K562 (cell line): ENCODE results near the gene LBHD2. TPM values are rescaled to one million over a fixed set of nuclear protein-coding genes. Genes with fewer than 3 reads are reported as not detected.

ENCODE experiments used
- ATAC-seq: fragments of 200-7000 bp; cut with Tn5 transposase; 3 replicates; pipeline ENCODE4 v1.9.1; 2020; ENCODE audit warnings: moderate library complexity
- BruUV-seq: library from RNA; stranded (reverse); fragments of 400-500 nt; replicated peaks from 2 replicates; lab custom pipeline; 2021; lab: Mats Ljungman, UMichigan
- CTCF ChIA-PET: fragments of 300-600 bp; formaldehyde crosslinking; extraction: SDS; loops from one replicate; lab custom pipeline; 2021; ENCODE audit warnings: low intra/inter-chr PET ratio; lab: Yijun Ruan, JAX
- POLR2A ChIA-PET: fragments of 300-600, 350-650 bp; sonication (Branson Sonifier 250); formaldehyde crosslinking; extraction: SDS; loops from one replicate; lab custom pipeline; 2021; ENCODE audit warnings: antibody characterized with exemption, inconsistent platforms; lab: Yijun Ruan, JAX
- DNase-seq, 4 experiments: peaks; one replicate each; pipeline versions ENCODE4 v3.0.0 to v3.0.0-alpha.2; 2011 to 2018; ENCODE audit warnings: low spot score in 3 of 4, mixed read lengths in 3 of 4; ENCODE audit errors: extremely low read depth in 1 of 4
- FAIRE-seq: peaks from 2 replicates; lab custom pipeline; 2011; peaks lifted over from hg19 to GRCh38; lab: Jason Lieb, UNC
- H2AFZ ChIP-seq: 2 replicates; pipeline ENCODE4 v1.6.0; 2011; ENCODE audit warnings: low read depth, low read length, control low read depth, inconsistent platforms
- H3K27ac ChIP-seq: fragments of 200-600 bp; 3 replicates; pipeline ENCODE4 v1.8.0; 2011; ENCODE audit warnings: low read depth, mild to moderate bottlenecking, control low read depth, inconsistent platforms, low read length, moderate library complexity, mixed read lengths; ENCODE audit errors: extremely low read depth
- H3K27me3 ChIP-seq, 2 experiments: fragments of 300-600 bp in 1 of 2; 2 replicates in 1 of 2; 3 replicates in 1 of 2; pipeline versions ENCODE4 v1.6.0 to v1.8.0; 2011; ENCODE audit warnings: inconsistent platforms in 2 of 2, low read length in 2 of 2, mild to moderate bottlenecking in 1 of 2, mixed read lengths in 1 of 2, moderate library complexity in 1 of 2; ENCODE audit not compliant: control insufficient read depth in 2 of 2, insufficient read depth in 2 of 2
- H3K36me3 ChIP-seq: fragments of 300-600 bp; 3 replicates; pipeline ENCODE4 v1.8.0; 2011; ENCODE audit warnings: mild to moderate bottlenecking, low read length, inconsistent platforms; ENCODE audit not compliant: control insufficient read depth, insufficient read depth
- H3K4me1 ChIP-seq, 2 experiments: fragments of 200-600 bp in 1 of 2; replicated peaks in 1 of 2; 2 replicates in 1 of 2; 3 replicates in 1 of 2; pipeline versions ENCODE4 v1.5.1 to v1.8.0; 2011; ENCODE audit warnings: inconsistent platforms in 2 of 2, low read length in 2 of 2, mild to moderate bottlenecking in 1 of 2, mixed read lengths in 1 of 2, moderate library complexity in 1 of 2; ENCODE audit not compliant: control insufficient read depth in 2 of 2, insufficient read depth in 2 of 2
- H3K4me2 ChIP-seq: 2 replicates; pipeline ENCODE4 v1.6.1; 2011; ENCODE audit warnings: low read length, control low read depth, inconsistent platforms, mixed read lengths; ENCODE audit not compliant: insufficient read depth
- H3K4me3 ChIP-seq: fragments of 200-600 bp; sonication (generic), shearing (Covaris generic); 2 replicates; pipeline ENCODE4 v1.5.1; 2016; ENCODE audit warnings: control low read depth, inconsistent platforms
- H3K79me2 ChIP-seq: fragments of 200-600 bp; 3 replicates; pipeline ENCODE4 v1.8.0; 2011; ENCODE audit warnings: low read length, inconsistent platforms; ENCODE audit not compliant: control insufficient read depth, insufficient read depth
- H3K9ac ChIP-seq, 2 experiments: 2 replicates each; pipeline versions ENCODE4 v1.6.0 to v1.6.1; 2011; ENCODE audit warnings: low read depth in 2 of 2, low read length in 2 of 2, control low read depth in 1 of 2, inconsistent platforms in 1 of 2, mild to moderate bottlenecking in 1 of 2, mixed read lengths in 1 of 2; ENCODE audit not compliant: insufficient read depth in 1 of 2
- H3K9me1 ChIP-seq: one replicate; pipeline ENCODE4 v1.6.0; 2011; ENCODE audit warnings: inconsistent platforms, mild to moderate bottlenecking, low read length, moderate library complexity; ENCODE audit not compliant: control insufficient read depth, insufficient read depth
- H3K9me3 ChIP-seq: replicated peaks from 2 replicates; pipeline ENCODE4 v1.5.1; 2011; ENCODE audit warnings: low read depth, low read length, inconsistent platforms; ENCODE audit not compliant: control insufficient read depth, insufficient read depth
- H4K20me1 ChIP-seq: replicated peaks from 2 replicates; pipeline ENCODE4 v1.6.1; 2011; ENCODE audit warnings: low read length, inconsistent platforms, mixed read lengths; ENCODE audit not compliant: control insufficient read depth, insufficient read depth
- CTCF ChIP-seq, 3 experiments: IDR thresholded peaks in 2 of 3; conservative IDR thresholded peaks in 1 of 3; 2 replicates each; pipeline ENCODE4 v1.5.1; 2011 to 2012; ENCODE audit warnings: low read length in 3 of 3, mild to moderate bottlenecking in 3 of 3, control low read depth in 2 of 3, improper control_type of control experiment in 1 of 3, inconsistent platforms in 1 of 3, low read depth in 1 of 3, mixed read lengths in 1 of 3, moderate library complexity in 1 of 3; ENCODE audit not compliant: insufficient read depth in 2 of 3
- EHMT2 ChIP-seq: fragments of 450-650 bp; IDR thresholded peaks from 2 replicates; pipeline ENCODE4 v1.6.1; 2018; ENCODE audit warnings: antibody characterized with exemption
- KLF1 ChIP-seq: fragments of 450-650 bp; IDR thresholded peaks from 2 replicates; pipeline ENCODE4 v1.6.1; 2016; ENCODE audit warnings: missing genetic modification characterization, missing compliant biosample characterization
- MCM7 ChIP-seq, 2 experiments: fragments of 450-650 bp; IDR thresholded peaks; 2 replicates each; pipeline ENCODE4 v1.6.1; 2016 to 2018
- RUNX1 ChIP-seq: sonication (generic); IDR thresholded peaks from 2 replicates; pipeline ENCODE4 v1.6.1; 2016; ENCODE audit warnings: antibody characterized with exemption, low read depth
- SMC3 ChIP-seq: conservative IDR thresholded peaks from 2 replicates; pipeline ENCODE4 v1.6.1; 2011; ENCODE audit warnings: low read depth, low read length, improper control_type of control experiment; ENCODE audit not compliant: insufficient read depth
- TFAP4 ChIP-seq: sonication (generic); formaldehyde crosslinking; IDR thresholded peaks from 2 replicates; pipeline ENCODE4 v1.8.0; 2022; ENCODE audit warnings: missing genetic modification reagents, mild to moderate bottlenecking, moderate library complexity, borderline replicate concordance
- ZFP36 ChIP-seq: fragments of 150-350 bp; IDR thresholded peaks from 2 replicates; pipeline ENCODE4 v1.6.1; 2018; ENCODE audit warnings: low read length, low read depth; ENCODE audit not compliant: partially characterized antibody
- ZNF655 ChIP-seq: fragments of 250-450 bp; sonication (Bioruptor Pico); IDR thresholded peaks from 2 replicates; pipeline ENCODE4 v1.5.0; 2021
- WGBS: fragments of 100-300 bp; shearing (Covaris generic); methylation state at CpG from one replicate; pipeline ENCODE4 v1.1.6; 2016; ENCODE audit warnings: low coverage, mixed read lengths; ENCODE audit not compliant: insufficient coverage; ENCODE audit errors: missing lambda C conversion rate; 5-methylcytosine and 5-hydroxymethylcytosine counted together
- in situ Hi-C: fragments of 300-500 bp; cut with MboI; formaldehyde crosslinking; loops from 4 replicates; pipeline ENCODE4 v1.15.0; 2018; ENCODE audit warnings: inconsistent platforms, mixed read lengths
- intact Hi-C: fragments of 100-400 bp; cut with micrococcal nuclease; formaldehyde crosslinking; loops from 2 replicates; pipeline ENCODE4 v1.14.2; 2022
- polyA plus RNA-seq, 8 experiments: library from polyadenylated mRNA; depleted of rRNA in 4 of 8; stranded (reverse) in 5 of 8; unstranded in 3 of 8; fragments of >200 nt; fragmentation: Nextera tagmentation in 2 of 8; fragmentation: Illumina TruSeq in 1 of 8; extraction: Ambion mirVana in 2 of 8; extraction: Trizol in 1 of 8; gene quantifications; 2 replicates each; pipeline versions ENCODE4 v1.2.1 to v1.2.3, GENCODE V29; 2011 to 2014; ENCODE audit warnings: inconsistent platforms in 1 of 8, missing spikeins in 1 of 8
- total RNA-seq, 7 experiments: library from RNA; depleted of rRNA in 6 of 7; stranded (reverse); fragments of >200 nt in 6 of 7; fragmentation: Illumina TruSeq in 2 of 7; extraction: Trizol in 2 of 7; gene quantifications; 2 replicates each; pipeline versions ENCODE4 v1.2.1 to v1.2.3, GENCODE V29; 2011 to 2021; ENCODE audit warnings: low replicate concordance in 1 of 7

Gene LBHD2
- total and polyA plus RNA-seq, 9 of the 15 experiments (the other 6 are each of a cell fraction or from before 2014, with no cell fraction given), result not detected

- Histone ChIP-seq H3K27ac (no peak overlapping the region), H3K9me1 (no peaks in the 10 kb centered on the region), H3K4me2 (no peak overlapping the region)
- intact Hi-C loops, result no loop called here
- peak; percentile 74; the same call in 1 of the 2 replicates for TF ChIP-seq EHMT2
- peak in 1 of 2 experiments; percentile 66; a peak in 1 of 4 replicates for TF ChIP-seq MCM7 (IDR thresholded peaks at IDR 0.05)
- TF ChIP-seq RUNX1, result no peak
- TF ChIP-seq, all 486 proteins: peak for 2
- no peak for ATAC-seq
- Histone ChIP-seq H3K9ac (no peak overlapping the region), H2AFZ (no peak overlapping the region), H3K9me3 (no peaks in the 10 kb centered on the region), H3K4me1 (peaks cover 0 to 25% of the 10 kb centered on the region in 2 experiments; a peak in 2 of 5 replicates), H3K79me2 (no peaks in the 10 kb centered on the region), H3K36me3 (no peaks in the 10 kb centered on the region), H3K27me3 (peaks cover 0 to 8% of the 10 kb centered on the region in 2 experiments; a peak in 2 of 5 replicates), H3K4me3 (no peak overlapping the region), H4K20me1 (no peaks in the 10 kb centered on the region)
- no peak for DNase-seq
- in situ Hi-C loops, result loop anchor here (10.0 kb wide), 1 partner anchor 453 kb away; no protein-coding TSS in a partner anchor
- WGBS, result 6% methylated on average over 2 of the region's 2 CpGs
- ChIA-PET CTCF (no interaction called here), POLR2A (no interaction called here)
- no TSS peak for BruUV-seq
- FAIRE-seq, result no peak
Measured at GRCh38 chr14:103081951-103082350, 2.1 kb upstream of the LBHD2 start.

- Histone ChIP-seq H3K36me3 (no peaks in the 10 kb centered on the region), H3K4me2 (no peak overlapping the region), H3K27ac (no peak overlapping the region), H3K79me2 (no peaks in the 10 kb centered on the region), H3K9me3 (no peaks in the 10 kb centered on the region), H3K27me3 (peaks cover 0 to 8% of the 10 kb centered on the region in 2 experiments; a peak in 2 of 5 replicates), H3K4me3 (no peak overlapping the region), H3K9me1 (no peaks in the 10 kb centered on the region), H3K9ac (no peak overlapping the region), H3K4me1 (peaks cover 0 to 50% of the 10 kb centered on the region in 2 experiments; a peak in 2 of 5 replicates), H2AFZ (no peak overlapping the region), H4K20me1 (no peaks in the 10 kb centered on the region)
- in situ Hi-C loops (loop anchor here (10.0 kb wide), 1 partner anchor 449 kb away; no protein-coding TSS in a partner anchor), intact Hi-C loops (no loop called here)
- ChIA-PET POLR2A (no interaction called here), CTCF (no interaction called here)
- no TSS peak for BruUV-seq
- ATAC-seq (peak; percentile 72), DNase-seq (no peak), FAIRE-seq (no peak)
- whole genome bisulfite sequencing, result 10% methylated on average over 12 of the region's 24 CpGs
- TF ChIP-seq ZNF655, result no peak
- TF ChIP-seq TFAP4, result peak; percentile 42; the same call in 1 of the 2 replicates
- no peak for TF ChIP-seq KLF1 (tag)
- TF ChIP-seq CTCF (IDR thresholded peaks at IDR 0.05 in 2 of 3, conservative IDR thresholded peaks at IDR 0.05 in 1 of 3; ENCODE audit: insufficient read depth in 2 of 3, low read depth in 1 of 3, low read length in 3 of 3), result peak; percentile 41 to 49 (median 44)
- peak; percentile 83 for TF ChIP-seq ZFP36
- TF ChIP-seq SMC3, result 0 out of 2 replicates have a peak, but pooled peaks have one; percentile 14
Measured at GRCh38 chr14:103085106-103086091, 1.4 kb downstream of the LBHD2 start.
